ENCODE measurements around the gene XPR1.
A peak's percentile ranks its signal among the peaks of the same experiment; 100 is the strongest.

Gene XPR1

DNA sequence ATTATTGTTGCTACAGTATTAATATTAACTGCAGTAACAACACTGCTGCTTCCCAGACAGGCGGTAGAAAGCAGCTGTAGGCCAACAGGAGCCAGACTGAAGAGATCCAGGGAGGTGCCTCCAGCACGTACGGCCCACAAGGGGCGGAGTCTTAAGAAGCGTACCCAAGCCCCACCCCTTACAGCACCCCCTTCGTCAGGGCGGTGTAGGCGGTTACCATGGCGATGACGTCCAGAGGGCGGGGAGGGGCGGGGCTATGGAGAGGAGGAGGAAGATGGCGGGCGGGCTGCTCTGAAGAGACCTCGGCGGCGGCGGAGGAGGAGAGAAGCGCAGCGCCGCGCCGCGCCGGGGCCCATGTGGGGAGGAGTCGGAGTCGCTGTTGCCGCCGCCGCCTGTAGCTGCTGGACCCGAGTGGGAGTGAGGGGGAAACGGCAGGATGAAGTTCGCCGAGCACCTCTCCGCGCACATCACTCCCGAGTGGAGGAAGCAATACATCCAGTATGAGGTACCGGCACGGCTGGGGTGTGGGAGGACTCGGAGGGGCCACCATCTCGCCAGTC is at the start of gene XPR1:
Gene XPR1 (plus strand): TSS at position 257 of the 560 bp plus-strand sequence. CDS start 180 bp downstream, at position 437.
- DNase-seq, result peak; percentile 98

- no peak for DNase-seq
These were observed 47.0 kb upstream of the XPR1 start for GRCh38 chr1:180584869-180585268.

- no peak for DNase-seq
These were observed 45.8 kb upstream of the XPR1 start for GRCh38 chr1:180585994-180586359.

GRCh38 chr1:180586671-180587155 is 45.1 kb upstream of the XPR1 start:
- no peak for DNase-seq

GRCh38 chr1:180588121-180588520 is 43.7 kb upstream of the XPR1 start:
- DNase-seq, result no peak

DNA sequence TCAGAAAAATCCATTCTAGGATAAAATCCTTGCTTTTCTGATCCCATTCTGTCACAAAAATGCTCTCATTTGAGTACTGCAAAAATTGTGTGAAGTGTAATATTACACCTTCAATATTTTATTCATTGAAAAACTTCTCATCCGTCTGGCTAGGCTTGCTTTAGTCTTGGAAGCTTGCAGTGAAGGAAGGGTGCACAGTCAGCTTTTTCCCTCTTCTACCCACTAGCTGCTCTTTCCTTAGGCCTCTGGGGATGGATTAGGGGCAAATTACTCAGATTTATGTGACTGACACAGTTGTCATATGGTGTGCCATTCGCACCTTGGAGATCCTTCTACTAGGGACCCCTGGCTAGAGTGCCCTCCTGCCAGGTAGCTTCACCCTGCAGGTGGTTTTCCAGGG is 40.9 kb upstream of the XPR1 start:
- no peak for DNase-seq

- DNase-seq, result no peak
These were observed 38.4 kb upstream of the XPR1 start for GRCh38 chr1:180593382-180593781.

- DNase-seq, result no peak
These were observed 37.1 kb upstream of the XPR1 start for GRCh38 chr1:180594723-180595122.

- no peak for DNase-seq
These were observed 35.9 kb upstream of the XPR1 start for GRCh38 chr1:180595966-180596365.

DNA sequence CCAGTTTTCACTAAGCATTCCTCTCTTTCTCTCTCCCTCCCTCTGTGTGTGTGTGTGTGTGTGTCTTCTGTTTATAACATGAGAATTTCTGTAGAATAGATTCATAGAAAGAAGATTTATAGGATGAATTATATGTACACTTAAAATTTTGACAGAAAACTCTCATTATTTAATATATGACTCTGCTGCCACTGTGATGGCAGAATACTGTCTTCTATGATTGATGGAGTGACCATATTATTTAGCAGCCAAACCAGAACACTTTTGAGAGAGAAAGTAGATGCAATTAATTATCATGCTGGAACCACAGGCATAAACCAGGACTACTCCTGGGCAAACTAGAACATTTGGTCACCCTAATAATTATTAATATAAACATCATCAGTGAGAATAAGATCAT is 34.3 kb upstream of the XPR1 start:
- DNase-seq, result no peak

DNA sequence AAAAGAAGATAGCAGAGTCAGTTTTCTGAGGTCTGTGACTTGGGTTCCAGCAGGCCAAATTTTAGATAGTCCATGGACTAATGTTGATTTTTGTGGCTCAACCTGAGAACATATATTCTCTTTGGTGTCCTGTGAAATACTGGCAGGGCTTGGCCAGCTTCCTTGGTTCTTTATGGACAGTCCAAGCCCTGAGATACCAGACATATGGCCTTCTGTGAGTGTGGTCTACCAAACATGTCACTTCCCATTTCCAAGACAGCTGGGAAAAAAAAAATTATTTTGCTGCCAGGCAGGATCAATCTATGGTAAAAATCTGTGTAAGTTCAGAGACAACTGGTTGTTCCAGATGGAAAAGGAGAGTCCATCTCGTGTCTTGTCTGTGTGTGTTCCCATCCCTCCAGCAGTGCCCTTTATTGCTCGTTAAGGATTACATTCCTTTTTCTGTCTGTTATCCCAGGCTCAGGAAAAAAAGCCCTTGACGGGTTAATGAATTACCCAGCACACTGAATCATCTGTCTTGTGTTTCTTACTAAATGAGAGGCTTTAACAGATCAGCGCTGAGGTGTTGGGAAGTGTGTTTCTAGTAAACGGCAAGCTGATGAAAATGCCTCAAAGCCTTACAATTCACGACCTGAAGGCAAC is 33.4 kb upstream of the XPR1 start:
- no peak for DNase-seq

GRCh38 chr1:180600343-180600742 is 31.5 kb upstream of the XPR1 start:
- DNase-seq, result no peak

- no peak for DNase-seq
These were observed 30.3 kb upstream of the XPR1 start for GRCh38 chr1:180601512-180601911.

DNA sequence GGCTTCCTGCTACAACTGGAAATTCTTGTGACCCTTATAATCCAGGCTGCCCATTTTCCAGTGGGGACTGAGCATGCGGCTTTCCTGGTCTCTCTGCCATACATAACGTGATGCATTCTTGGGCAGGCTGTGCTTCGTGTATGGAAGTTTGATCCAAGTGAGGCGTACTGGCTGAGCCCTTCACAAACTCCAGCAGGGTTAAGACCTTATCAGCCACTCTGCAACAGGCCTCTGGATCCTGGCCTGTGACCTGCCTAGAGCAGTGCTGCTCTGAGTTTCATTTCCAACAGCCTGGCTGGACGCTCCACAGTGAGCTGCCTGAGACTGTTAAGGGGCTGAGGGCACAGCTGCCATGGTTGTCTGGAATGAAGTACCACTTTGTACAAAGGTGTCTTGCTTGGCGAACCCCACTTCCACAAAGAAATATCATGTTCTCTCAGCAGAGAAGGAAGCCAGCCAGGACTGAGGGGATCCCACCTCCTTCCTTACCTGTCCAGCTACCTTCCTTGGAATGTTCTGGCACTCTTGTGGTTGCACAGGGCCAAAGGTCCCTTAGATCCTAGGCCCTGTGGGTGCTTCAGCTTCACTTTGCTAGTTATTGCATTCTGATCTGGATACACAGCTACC is 28.5 kb upstream of the XPR1 start:
- no peak for DNase-seq

DNA sequence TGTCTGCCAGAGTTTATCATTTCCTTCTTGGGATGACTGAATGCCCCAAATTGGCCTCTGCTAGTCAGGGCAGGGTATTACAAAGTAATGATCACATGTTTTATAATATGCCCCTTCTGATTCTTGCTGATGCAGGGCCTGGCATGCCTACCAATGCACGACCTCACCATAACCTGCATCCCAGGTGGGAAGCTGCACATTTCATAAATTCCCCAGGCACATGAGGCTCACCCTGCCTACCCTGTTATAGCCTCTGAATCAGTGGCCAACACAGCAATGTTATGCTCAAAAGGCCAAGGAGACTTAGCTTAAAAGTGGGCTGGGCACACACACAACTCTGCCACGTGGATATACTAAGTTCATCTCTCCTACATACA is 28.0 kb upstream of the XPR1 start:
- no peak for DNase-seq

GRCh38 chr1:180606155-180606554 is 25.7 kb upstream of the XPR1 start:
- DNase-seq, result no peak

GRCh38 chr1:180609643-180610555 is 21.9 kb upstream of the XPR1 start:
- DNase-seq, result no peak

DNA sequence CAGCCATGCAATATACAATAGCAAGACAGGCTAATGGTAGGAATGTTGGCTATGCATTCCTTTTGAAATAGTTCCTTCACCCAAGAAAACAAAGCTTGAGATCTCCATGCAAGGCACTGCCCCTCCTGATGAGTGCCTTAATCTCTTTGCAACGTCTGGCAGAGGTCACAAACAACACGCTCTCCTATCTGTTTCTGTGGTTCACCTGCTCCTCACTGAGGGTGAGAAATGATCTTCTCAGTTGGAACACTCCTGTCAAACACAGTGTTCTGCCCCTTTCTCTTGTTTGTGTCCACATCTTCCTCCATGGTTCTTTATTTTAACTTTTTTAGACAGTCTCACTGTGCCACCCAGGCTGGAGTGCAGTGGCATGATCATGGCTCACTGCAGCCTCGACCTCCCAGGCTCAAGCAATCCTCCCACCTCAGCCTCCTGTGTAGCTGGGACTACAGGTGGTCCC is 21.2 kb upstream of the XPR1 start:
- DNase-seq, result no peak

GRCh38 chr1:180611016-180611930 is 20.5 kb upstream of the XPR1 start:
- DNase-seq, result no peak

- no peak for DNase-seq
These were observed 19.2 kb upstream of the XPR1 start for GRCh38 chr1:180612632-180613031.

GRCh38 chr1:180614730-180615129 is 17.1 kb upstream of the XPR1 start:
- DNase-seq, result no peak
